GM10847 (cell line): ENCODE data around the gene TNNC1.

Experiments used
- POLR2A ChIP-seq: IDR thresholded peaks from 2 replicates; pipeline ENCODE4 v1.6.1; 2011; ENCODE audit not compliant: insufficient read length; ENCODE audit errors: extremely low read depth

Gene TNNC1

GRCh38 chr3:52453496-52454249 lies at the start of gene TNNC1:
TSS of gene TNNC1 (minus strand) at chr3:52454041. CDS start at chr3:52454015, 26 bp downstream.
- TF ChIP-seq POLR2A = no peak

DNA sequence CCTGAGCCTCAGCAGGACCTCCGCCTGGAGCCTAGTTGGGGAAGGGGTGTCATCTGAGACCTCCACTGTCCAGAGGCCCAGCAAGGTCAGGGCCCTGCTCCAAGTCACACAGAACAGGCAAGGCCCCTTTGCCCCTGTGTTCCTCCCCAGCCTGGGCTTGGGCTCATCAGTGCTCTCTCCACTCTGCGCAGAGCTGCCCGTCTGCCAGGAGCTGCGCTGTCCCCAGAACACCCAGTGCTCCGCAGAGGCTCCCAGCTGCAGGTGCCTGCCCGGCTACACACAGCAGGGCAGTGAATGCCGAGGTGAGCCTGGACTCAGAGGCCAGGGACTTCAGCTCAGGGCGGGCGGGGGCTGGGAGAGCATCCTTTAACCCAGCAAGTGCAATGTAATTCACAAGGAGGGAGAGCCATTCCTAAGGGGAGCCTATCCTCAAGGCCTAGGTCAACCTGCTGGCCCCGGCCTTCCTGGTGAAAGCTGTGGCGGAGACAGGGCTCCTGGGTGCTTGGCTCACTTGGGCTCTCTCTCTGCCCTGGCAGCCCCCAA lies 49.0 kb upstream of the TNNC1 start:
- TF ChIP-seq POLR2A = no peak

GRCh38 chr3:52502001-52502400 lies 48.2 kb upstream of the TNNC1 start:
- TF ChIP-seq POLR2A = no peak

DNA sequence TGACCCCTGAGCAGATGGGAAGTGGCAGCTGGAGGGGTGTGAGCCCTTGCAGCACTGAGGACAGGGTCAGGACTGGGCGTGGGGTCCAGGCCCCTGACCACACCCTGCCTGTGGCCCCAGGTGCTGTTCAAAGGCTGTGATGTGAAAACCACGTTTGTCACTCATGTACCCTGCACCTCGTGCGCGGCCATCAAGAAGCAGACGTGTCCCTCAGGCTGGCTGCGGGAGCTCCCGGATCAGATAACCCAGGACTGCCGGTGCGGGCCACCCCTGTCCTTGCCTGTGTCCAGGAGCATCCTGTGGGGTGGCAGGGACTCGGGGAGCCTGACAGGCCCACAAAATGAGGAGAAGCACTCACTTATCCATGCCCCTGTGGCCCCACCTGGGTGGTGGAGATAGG lies 47.2 kb upstream of the TNNC1 start:
- TF ChIP-seq POLR2A = no peak

DNA sequence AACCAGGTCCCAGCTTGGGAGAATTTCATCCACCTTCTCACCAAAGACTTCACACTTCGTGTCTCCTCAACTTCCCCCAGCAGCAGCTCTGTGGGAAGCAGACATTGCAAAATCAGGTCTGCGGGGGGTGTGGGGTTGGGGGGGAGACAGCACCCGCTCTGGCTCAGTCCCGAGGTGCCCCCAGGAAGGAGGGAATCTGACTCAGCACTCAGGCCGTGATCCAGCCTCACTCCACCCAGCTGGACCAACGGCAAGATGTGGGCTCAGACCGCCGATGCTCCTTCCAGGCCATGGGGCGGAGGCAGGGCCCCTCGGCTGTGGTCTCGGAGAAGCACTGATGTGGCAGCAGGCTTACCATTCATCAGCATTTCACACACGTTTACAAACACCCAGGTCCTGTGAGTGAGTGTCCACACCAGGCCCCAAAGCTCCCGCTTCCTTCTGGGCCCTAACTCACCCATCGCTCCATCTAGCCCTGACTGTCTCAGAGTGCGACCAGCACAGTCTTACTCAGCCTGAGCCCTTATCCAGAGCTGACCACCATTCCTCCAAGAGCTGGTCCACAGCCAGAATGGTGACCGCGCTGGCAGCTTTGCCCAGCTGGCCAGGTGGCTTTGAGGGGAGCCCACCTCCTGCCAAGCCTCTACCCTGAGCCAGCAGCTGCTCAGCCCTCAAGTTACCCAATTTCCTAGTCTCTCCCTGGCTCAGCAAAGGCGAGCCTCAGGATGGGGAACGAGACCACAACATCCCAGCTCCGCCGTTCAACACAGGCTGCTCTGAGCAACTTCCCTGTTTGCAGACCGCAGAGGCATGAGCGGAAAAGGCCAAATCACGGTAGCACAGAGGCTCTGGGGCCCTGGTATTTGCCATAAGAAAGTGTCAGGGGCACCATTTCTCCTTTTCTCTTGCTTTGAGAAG lies 44.6 kb upstream of the TNNC1 start:
- TF ChIP-seq POLR2A = no peak

DNA sequence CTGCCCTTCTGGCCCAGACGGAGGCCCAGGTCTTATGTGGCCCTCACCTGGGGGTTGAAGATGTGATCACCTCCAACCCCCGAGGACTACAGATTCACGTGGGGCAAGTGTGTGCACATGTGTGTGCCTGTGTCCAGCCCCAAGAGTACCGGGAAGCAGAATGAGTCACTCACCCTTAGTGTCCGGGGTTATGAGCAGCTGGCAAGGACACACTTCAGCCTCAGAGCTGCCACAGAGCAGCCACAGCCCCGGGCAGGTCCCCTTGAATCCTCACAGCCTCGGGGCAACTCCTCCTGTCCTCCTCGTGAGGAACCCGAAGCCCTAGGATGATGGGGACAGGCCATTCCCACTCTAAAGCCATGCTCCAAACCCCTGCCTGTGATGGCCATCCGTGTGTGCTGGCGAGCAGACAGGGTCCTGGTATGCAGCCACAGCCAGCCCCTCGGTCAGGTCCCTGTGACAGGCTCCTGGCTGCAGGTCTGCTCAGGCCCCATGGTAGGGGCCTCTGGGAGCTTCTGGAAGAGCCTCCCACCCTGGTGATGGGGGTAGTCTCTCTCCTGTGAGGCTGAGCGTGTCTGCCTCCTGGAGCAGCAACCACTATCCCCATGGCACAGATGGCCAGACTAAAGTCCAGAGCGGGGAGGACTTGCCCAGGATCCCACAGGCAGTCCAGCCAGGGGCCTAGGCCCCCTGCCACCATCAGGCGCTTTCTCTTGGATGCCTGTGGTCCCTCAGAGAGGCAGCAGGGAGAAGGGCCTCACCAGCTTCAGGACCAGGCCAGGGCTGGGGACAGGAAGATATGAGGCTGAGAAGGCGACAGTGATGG lies 42.1 kb upstream of the TNNC1 start:
- TF ChIP-seq POLR2A = no peak

DNA sequence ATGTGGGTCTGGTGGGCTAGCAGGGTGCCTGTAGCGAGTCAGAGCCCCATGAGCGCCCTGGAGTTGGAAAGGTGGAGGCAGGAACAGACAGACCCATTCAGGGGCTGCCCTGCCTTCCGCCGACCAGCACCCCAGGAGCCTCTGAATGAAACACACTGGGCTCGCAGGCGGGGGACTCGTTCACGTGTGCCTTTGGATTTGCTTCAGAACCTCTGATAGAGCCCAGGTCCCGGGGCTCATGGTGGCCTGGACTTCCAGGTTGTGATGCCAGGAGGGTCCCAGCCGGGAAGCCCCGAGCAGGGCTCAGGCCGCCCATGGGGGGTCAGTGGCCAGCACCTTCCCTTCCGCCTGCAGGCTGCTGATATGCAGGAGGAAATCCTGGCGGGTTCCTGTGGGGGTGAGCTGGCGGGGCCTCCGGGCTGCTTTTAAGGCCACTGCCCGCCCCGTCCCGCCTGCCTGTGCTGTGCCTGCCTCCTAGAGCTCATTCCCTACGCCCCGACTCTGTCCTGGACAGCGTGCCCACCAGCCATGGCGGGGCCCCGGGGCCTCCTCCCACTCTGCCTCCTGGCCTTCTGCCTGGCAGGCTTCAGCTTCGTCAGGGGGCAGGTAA lies 41.1 kb upstream of the TNNC1 start, which contains the start of gene STAB1:
Gene STAB1 (plus strand): TSS at position 453 of the 610 bp plus-strand sequence. CDS start 76 bp downstream, at position 529.
- TF ChIP-seq POLR2A = no peak

DNA sequence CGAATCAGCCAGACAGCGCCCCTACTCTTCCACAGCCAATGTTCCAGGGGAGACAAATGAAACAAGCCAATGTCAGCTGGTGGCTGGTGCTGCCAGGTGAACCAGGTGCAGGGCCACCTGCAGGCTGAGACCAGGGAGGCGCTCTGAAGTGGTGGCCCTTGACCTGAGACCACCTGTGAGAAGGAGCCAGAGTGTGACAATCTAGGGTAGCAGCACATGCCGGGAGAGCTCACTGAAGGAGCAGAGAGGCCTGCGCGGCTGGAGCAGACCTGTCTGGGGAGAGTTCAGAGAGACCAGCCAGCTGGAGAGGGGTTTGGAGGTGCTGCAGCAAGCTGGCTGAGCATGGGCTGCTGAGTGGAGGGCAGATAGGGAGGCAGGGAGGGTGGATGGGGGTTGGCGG lies 40.6 kb upstream of the TNNC1 start:
- TF ChIP-seq POLR2A = no peak

DNA sequence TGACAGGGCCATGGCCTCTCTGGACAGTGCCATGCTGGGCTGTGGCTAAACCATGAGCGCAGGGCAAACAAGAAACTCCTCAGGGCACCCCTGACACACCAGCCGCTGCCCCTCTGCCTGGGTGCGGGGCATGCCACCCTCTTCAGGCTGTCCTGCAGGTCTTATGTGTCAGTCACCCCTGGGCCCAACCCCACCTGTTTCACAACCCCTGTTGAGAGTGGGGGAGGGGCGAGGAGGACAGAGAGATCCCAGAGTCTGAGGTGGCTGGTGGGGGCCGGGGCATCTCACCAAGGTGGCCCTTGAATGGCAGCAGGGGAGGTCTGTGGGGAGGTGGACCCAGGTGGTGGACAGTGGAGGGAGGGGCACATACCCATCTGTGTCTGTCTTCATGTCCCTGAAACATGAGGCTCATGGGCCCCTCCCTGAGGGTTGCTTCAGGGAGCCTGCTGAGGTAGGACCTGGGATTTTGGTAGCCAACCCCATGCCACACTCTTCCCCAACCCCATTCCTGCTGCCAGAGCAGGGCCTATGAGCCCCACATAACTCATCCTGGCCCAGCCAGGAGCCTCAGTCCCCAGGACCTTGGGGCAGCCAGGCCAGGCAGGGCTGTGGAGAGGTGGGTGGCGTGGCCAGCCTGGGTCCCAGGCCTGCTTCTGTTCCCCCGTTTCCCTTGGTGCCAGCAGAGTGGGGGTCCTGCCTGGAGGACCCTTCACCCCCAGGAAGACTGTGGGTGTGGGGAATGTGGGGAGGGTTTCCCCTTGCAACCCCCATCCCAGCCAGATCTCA lies 39.6 kb upstream of the TNNC1 start:
- no peak for TF ChIP-seq POLR2A

DNA sequence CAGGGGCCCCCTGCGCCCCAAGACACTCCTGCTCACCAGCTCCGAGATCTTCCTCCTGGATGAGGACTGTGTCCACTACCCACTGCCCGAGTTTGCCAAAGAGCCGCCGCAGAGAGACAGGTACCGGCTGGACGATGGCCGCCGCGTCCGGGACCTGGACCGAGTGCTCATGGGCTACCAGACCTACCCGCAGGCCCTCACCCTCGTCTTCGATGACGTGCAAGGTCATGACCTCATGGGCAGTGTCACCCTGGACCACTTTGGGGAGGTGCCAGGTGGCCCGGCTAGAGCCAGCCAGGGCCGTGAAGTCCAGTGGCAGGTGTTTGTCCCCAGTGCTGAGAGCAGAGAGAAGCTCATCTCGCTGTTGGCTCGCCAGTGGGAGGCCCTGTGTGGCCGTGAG lies 38.2 kb upstream of the TNNC1 start:
- no peak for TF ChIP-seq POLR2A

DNA sequence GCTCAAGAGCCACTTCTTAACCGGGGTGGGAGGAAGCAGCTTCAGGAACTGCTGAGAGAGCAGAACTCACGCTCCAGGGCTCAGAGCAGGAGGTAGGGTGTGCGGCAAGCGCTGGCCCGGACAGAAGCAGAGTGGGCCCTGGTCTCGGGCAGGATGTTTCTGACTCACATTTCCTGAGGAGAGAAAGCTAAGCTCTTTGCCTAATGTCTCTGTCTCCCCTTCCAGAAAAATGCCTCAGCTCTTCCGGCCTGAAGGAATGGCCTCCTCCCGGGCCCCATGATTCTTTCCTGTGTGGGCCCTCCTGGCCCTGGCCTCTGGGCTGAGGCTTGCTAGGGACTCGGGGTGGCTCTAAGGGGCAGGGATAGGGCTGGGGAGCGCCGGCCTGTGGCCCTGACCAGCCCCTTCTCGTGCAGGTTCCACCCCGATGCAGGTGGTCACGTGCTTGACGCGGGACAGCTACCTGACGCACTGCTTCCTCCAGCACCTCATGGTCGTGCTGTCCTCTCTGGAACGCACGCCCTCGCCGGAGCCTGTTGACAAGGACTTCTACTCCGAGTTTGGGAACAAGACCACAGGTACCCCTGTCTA lies 37.2 kb upstream of the TNNC1 start:
- no peak for TF ChIP-seq POLR2A

DNA sequence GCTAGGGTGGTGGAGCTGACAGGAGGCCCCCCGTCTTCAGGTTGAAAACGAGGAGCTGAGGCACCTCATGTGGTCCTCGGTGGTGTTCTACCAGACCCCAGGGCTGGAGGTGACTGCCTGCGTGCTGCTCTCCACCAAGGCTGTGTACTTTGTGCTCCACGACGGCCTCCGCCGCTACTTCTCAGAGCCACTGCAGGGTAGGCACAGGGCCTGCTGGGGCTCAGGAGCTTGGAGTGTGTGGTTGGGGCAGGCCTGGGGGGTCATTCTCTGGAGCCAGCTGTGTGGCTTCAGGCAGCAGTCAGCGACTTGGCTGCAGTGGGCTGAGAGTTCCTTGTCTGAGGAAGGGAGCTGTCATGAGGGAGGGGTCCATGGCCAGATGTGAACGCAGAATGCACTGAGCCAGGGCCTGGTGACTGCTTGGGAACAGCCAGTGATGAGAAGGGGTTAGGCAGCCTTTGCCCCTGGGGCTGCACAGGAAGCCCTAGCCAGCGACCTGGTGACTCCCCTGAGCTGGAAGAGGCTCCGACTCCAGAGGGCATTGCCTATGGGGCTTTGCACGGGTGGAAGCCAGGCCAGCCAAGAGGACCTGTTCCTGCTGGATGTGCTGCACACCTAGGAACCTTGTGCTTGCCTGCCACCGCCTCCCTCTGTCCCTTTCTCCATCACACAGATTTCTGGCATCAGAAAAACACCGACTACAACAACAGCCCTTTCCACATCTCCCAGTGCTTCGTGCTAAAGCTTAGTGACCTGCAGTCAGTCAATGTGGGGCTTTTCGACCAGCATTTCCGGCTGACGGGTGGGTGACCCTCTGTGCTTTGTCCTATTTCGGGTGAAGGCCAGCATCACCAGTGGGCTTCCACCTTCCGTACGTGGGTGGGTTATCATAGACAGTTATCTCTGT lies 36.4 kb upstream of the TNNC1 start:
- TF ChIP-seq POLR2A = no peak
